Endothelial cell of umbilical vein (primary cell): ENCODE data around the gene SPHK2. TPM values are rescaled to one million over a fixed set of nuclear protein-coding genes. Genes with fewer than 3 reads are reported as not detected.

Experiments used
- BruUV-seq: library from RNA; stranded (reverse); fragments of 400-500 nt; replicated peaks from 2 replicates; lab custom pipeline; 2021; lab: Mats Ljungman, UMichigan
- CTCF ChIA-PET: fragments of 300-600, 350-600 bp; sonication (Branson Sonifier 250); formaldehyde crosslinking; loops from one replicate; lab custom pipeline; 2021; ENCODE audit warnings: antibody characterized with exemption, inconsistent platforms; lab: Charles Lee
- POLR2A ChIA-PET: fragments of 300-600, 350-600 bp; sonication (Branson Sonifier 250); formaldehyde crosslinking; loops from one replicate; lab custom pipeline; 2021; ENCODE audit warnings: antibody characterized with exemption, inconsistent platforms; lab: Charles Lee
- DNase-seq: peaks from one replicate; pipeline ENCODE4 v3.0.0-alpha.2; 2011; ENCODE audit warnings: low read depth, low spot score
- FAIRE-seq: peaks from 2 replicates; lab custom pipeline; 2011; peaks lifted over from hg19 to GRCh38; lab: Jason Lieb, UNC
- H2AFZ ChIP-seq: 2 replicates; pipeline ENCODE4 v1.6.0; 2012; ENCODE audit warnings: low read depth, low read length, control low read depth, inconsistent platforms
- H3K27ac ChIP-seq: 2 replicates; pipeline ENCODE4 v1.5.1; 2011; ENCODE audit warnings: low read depth, mild to moderate bottlenecking, control low read depth, low read length, moderate library complexity; ENCODE audit not compliant: insufficient read depth
- H3K27me3 ChIP-seq, 2 experiments: 2 replicates each; pipeline versions ENCODE4 v1.6.0 to v1.6.1; 2011; ENCODE audit warnings: low read length in 2 of 2, mixed read lengths in 1 of 2; ENCODE audit not compliant: control insufficient read depth in 2 of 2, insufficient read depth in 2 of 2
- H3K36me3 ChIP-seq, 2 experiments: 2 replicates in 1 of 2; 3 replicates in 1 of 2; pipeline ENCODE4 v1.5.1; 2011; ENCODE audit warnings: low read length in 2 of 2, mild to moderate bottlenecking in 1 of 2, moderate library complexity in 1 of 2; ENCODE audit not compliant: control insufficient read depth in 2 of 2, insufficient read depth in 2 of 2; ENCODE audit errors: extremely low read depth in 1 of 2
- H3K4me1 ChIP-seq: 3 replicates; pipeline ENCODE4 v1.5.1; 2011; ENCODE audit warnings: mild to moderate bottlenecking, low read length; ENCODE audit not compliant: control insufficient read depth, insufficient read depth; ENCODE audit errors: extremely low read depth
- H3K4me2 ChIP-seq: 2 replicates; pipeline ENCODE4 v1.6.1; 2011; ENCODE audit warnings: low read length, control low read depth, mixed read lengths; ENCODE audit not compliant: insufficient read depth
- H3K4me3 ChIP-seq, 3 experiments: fragments of 200-600 bp in 1 of 3; sonication (generic), shearing (Covaris generic) in 1 of 3; replicated peaks in 1 of 3; 2 replicates each; pipeline ENCODE4 v1.5.1; 2011 to 2016; ENCODE audit warnings: control low read depth in 3 of 3, low read length in 3 of 3, mild to moderate bottlenecking in 2 of 3, inconsistent platforms in 1 of 3, low read depth in 1 of 3, moderate library complexity in 1 of 3; ENCODE audit not compliant: insufficient read depth in 1 of 3
- H3K79me2 ChIP-seq: 2 replicates; pipeline ENCODE4 v1.6.0; 2012; ENCODE audit warnings: low read length, inconsistent platforms; ENCODE audit not compliant: control insufficient read depth, insufficient read depth
- H3K9ac ChIP-seq: replicated peaks from 2 replicates; pipeline ENCODE3; 2011; ENCODE audit warnings: low read length, control low read depth; ENCODE audit not compliant: insufficient read depth; ENCODE audit errors: extremely low read depth
- H3K9me1 ChIP-seq: replicated peaks from 3 replicates; pipeline ENCODE4 v1.6.0; 2011; ENCODE audit warnings: mild to moderate bottlenecking, low read length; ENCODE audit not compliant: control insufficient read depth, insufficient read depth; ENCODE audit errors: extremely low read depth
- H3K9me3 ChIP-seq: replicated peaks from 2 replicates; pipeline ENCODE4 v1.5.1; 2012; ENCODE audit warnings: low read length, inconsistent platforms; ENCODE audit not compliant: control insufficient read depth, insufficient read depth
- H4K20me1 ChIP-seq: replicated peaks from 2 replicates; pipeline ENCODE3; 2011; ENCODE audit warnings: mild to moderate bottlenecking, low read length; ENCODE audit not compliant: control insufficient read depth, insufficient read depth; ENCODE audit errors: extremely low read depth
- CTCF ChIP-seq, 2 donors: IDR thresholded peaks; 1 replicate in 1 of 2; 2 replicates in 1 of 2; pipeline ENCODE4 v1.5.1; 2011; ENCODE audit warnings: low read length in 2 of 2, mild to moderate bottlenecking in 2 of 2, moderate library complexity in 2 of 2, control low read depth in 1 of 2, inconsistent platforms in 1 of 2, low read depth in 1 of 2; ENCODE audit not compliant: insufficient read depth in 1 of 2; ENCODE audit errors: extremely low read depth in 1 of 2
- EZH2 ChIP-seq: IDR thresholded peaks from 2 replicates; pipeline ENCODE4 v1.6.1; 2012; ENCODE audit warnings: borderline replicate concordance, low read depth, mild to moderate bottlenecking, moderate library complexity, low read length, inconsistent platforms; ENCODE audit not compliant: severe bottlenecking
- FOS ChIP-seq: IDR thresholded peaks from 2 replicates; pipeline ENCODE4 v1.6.1; 2011; ENCODE audit warnings: mild to moderate bottlenecking, low read length, moderate library complexity, borderline replicate concordance; ENCODE audit not compliant: insufficient read depth
- GATA2 ChIP-seq: IDR thresholded peaks from 2 replicates; pipeline ENCODE4 v1.7.0; 2011; ENCODE audit warnings: low read depth, mild to moderate bottlenecking, moderate library complexity, mixed read lengths, low read length; ENCODE audit not compliant: insufficient read length, insufficient read depth
- JUN ChIP-seq: IDR thresholded peaks from 2 replicates; pipeline ENCODE4 v1.6.1; 2011; ENCODE audit warnings: borderline replicate concordance, low read depth; ENCODE audit not compliant: insufficient read length, insufficient read depth
- MAX ChIP-seq: IDR thresholded peaks from 2 replicates; pipeline ENCODE4 v1.6.1; 2011; ENCODE audit not compliant: insufficient read depth, insufficient read length
- MYC ChIP-seq: IDR thresholded peaks from one replicate; pipeline ENCODE4 v1.6.1; 2011; ENCODE audit warnings: mild to moderate bottlenecking, low read depth, low read length
- POLR2A ChIP-seq: IDR thresholded peaks from 2 replicates; pipeline ENCODE4 v1.6.1; 2012; ENCODE audit warnings: low read depth, mild to moderate bottlenecking, control low read depth, low read length
- POLR2AphosphoS5 ChIP-seq: IDR thresholded peaks from 2 replicates; pipeline ENCODE4 v1.6.1; 2012; ENCODE audit warnings: low read depth, mild to moderate bottlenecking, control low read depth, low read length, moderate library complexity; ENCODE audit not compliant: insufficient read depth
- dilution Hi-C: fragments of 300-500 bp; cut with MboI; formaldehyde crosslinking; loops from one replicate; pipeline ENCODE4 v1.15.0; 2019; ENCODE audit warnings: low sequenced_read_pairs; ENCODE audit not compliant: extremely low pct_ligation_motif_present
- intact Hi-C: fragments of 100-400 bp; cut with micrococcal nuclease; formaldehyde crosslinking; loops from one replicate; pipeline ENCODE4 v1.10.0; 2022
- polyA plus RNA-seq, 4 experiments: library from polyadenylated mRNA; depleted of rRNA in 3 of 4; stranded (reverse) in 3 of 4; unstranded in 1 of 4; fragments of >200 nt; gene quantifications; 2 replicates each; pipeline versions ENCODE4 v1.2.1 to v1.2.3, GENCODE V29; 2011 to 2012; ENCODE audit warnings: missing spikeins in 1 of 4
- total RNA-seq: library from RNA; stranded (reverse); gene quantifications from 2 replicates; pipeline ENCODE4 v1.2.3, GENCODE V29; 2021

The SPHK2 gene
- total and polyA plus RNA-seq, 2 donors (not counting 3 experiments of a cell fraction or from before 2014, with no cell fraction given) = 20.2 to 31.1 TPM

GRCh38 chr19:48600679-48601417, 18.5 kb upstream of the SPHK2 start:
- Histone ChIP-seq H3K27ac (no peak overlapping the region), H3K4me1 (no peaks in the 10 kb centered on the region), H3K36me3 (no peaks in the 10 kb centered on the region), H3K9me3 (no peaks in the 10 kb centered on the region), H3K4me2 (no peak overlapping the region), H2AFZ (no peak overlapping the region), H4K20me1 (no peaks in the 10 kb centered on the region), H3K9me1 (no peaks in the 10 kb centered on the region), H3K4me3 (no peak overlapping the region), H3K27me3 (no peaks in the 10 kb centered on the region), H3K79me2 (no peaks in the 10 kb centered on the region), H3K9ac (no peak overlapping the region)
- ChIA-PET CTCF (interaction anchor here (0.7 to 0.8 kb wide), 2 partner anchors 12 to 156 kb away, joined by 3 read pairs; no protein-coding TSS in a partner anchor), POLR2A (no interaction called here)
- dilution Hi-C loops (no loop called here), intact Hi-C loops (no loop called here)
- no TSS peak for BruUV-seq
- DNase-seq (no peak), FAIRE-seq (no peak)
- TF ChIP-seq GATA2 (no peak), JUN (no peak), MYC (no peak), POLR2AphosphoS5 (no peak), CTCF (IDR thresholded peaks at IDR 0.05; ENCODE audit: extremely low read depth in 1 of 2, insufficient read depth in 1 of 2, low read depth in 1 of 2, low read length in 2 of 2) (no peak), POLR2A (no peak), MAX (no peak), EZH2 (no peak), FOS (no peak)
